Endodermal cell (in vitro differentiated cells): ENCODE data around the gene PTPRH. TPM values are rescaled to one million over a fixed set of nuclear protein-coding genes. Genes with fewer than 3 reads are reported as not detected.

Source experiments
- DNase-seq: peaks from one replicate; pipeline ENCODE4 v3.0.0-alpha.2; 2017
- H3K27ac ChIP-seq: 2 replicates; pipeline ENCODE4 v1.5.1; 2013; ENCODE audit warnings: mild to moderate bottlenecking, low read depth, low read length, moderate library complexity
- H3K27me3 ChIP-seq: 2 replicates; pipeline ENCODE4 v1.6.1; 2013; ENCODE audit warnings: mild to moderate bottlenecking, low read length, moderate library complexity; ENCODE audit not compliant: insufficient read depth, control insufficient read depth, poor library complexity, severe bottlenecking
- H3K36me3 ChIP-seq: 2 replicates; pipeline ENCODE4 v1.7.0; 2013; ENCODE audit warnings: mild to moderate bottlenecking, low read length, moderate library complexity; ENCODE audit not compliant: control insufficient read depth, insufficient read depth
- H3K4me1 ChIP-seq: one replicate; pipeline ENCODE4 v1.7.0; 2013; ENCODE audit warnings: low read length; ENCODE audit not compliant: control insufficient read depth, insufficient read depth
- H3K4me3 ChIP-seq: 2 replicates; pipeline ENCODE4 v1.5.1; 2013; ENCODE audit warnings: mild to moderate bottlenecking, low read length, moderate library complexity
- H3K9ac ChIP-seq: 2 replicates; pipeline ENCODE4 v1.6.1; 2013; ENCODE audit warnings: mild to moderate bottlenecking, low read length, moderate library complexity; ENCODE audit not compliant: poor library complexity, severe bottlenecking; ENCODE audit errors: extremely low read depth
- H3K9me3 ChIP-seq: 2 replicates; pipeline ENCODE4 v1.6.1; 2013; ENCODE audit warnings: mild to moderate bottlenecking, low read length, moderate library complexity; ENCODE audit not compliant: control insufficient read depth
- H3K27ac Mint-ChIP-seq: 2 replicates; pipeline ENCODE4 v1.8.0; 2020; ENCODE audit warnings: mixed read lengths
- H3K27me3 Mint-ChIP-seq: 2 replicates; pipeline ENCODE4 v1.8.0; 2021; ENCODE audit warnings: mild to moderate bottlenecking, mixed read lengths; ENCODE audit not compliant: insufficient read depth
- H3K36me3 Mint-ChIP-seq: 2 replicates; pipeline ENCODE4 v1.8.0; 2020; ENCODE audit warnings: low read depth, mixed read lengths
- H3K4me1 Mint-ChIP-seq: 2 replicates; pipeline ENCODE4 v1.8.0; 2020; ENCODE audit warnings: mixed read lengths
- H3K4me3 Mint-ChIP-seq: 2 replicates; pipeline ENCODE4 v1.8.0; 2020; ENCODE audit warnings: mild to moderate bottlenecking, moderate library complexity, mixed read lengths
- H3K9me3 Mint-ChIP-seq: 2 replicates; pipeline ENCODE4 v1.8.0; 2020; ENCODE audit warnings: mild to moderate bottlenecking, mixed read lengths
- WGBS, 2 experiments: methylation state at CpG; one replicate each; pipeline versions ENCODE4 v1.1.5 to v1.1.7; 2013; ENCODE audit warnings: missing lambda C conversion rate in 2 of 2, mixed read lengths in 1 of 2; ENCODE audit not compliant: insufficient coverage in 1 of 2, insufficient read length in 1 of 2; 5-methylcytosine and 5-hydroxymethylcytosine counted together
- total RNA-seq, 2 donors: library from RNA; stranded (reverse); fragmentation: NEBNext Ultra II Directional in 1 of 2; extraction: Animal tissue kit (Norgen Biotek cat#: 25700) in 1 of 2; gene quantifications; 2 replicates in 1 of 2; 3 replicates in 1 of 2; pipeline ENCODE4 v1.2.1, GENCODE V29; 2021
- TF ChIP-seq, protein P1 (sequence below): fragments of 200-600 bp; sonication (generic); conservative IDR thresholded peaks from 2 replicates; pipeline ENCODE4 v1.5.0; 2021; ENCODE audit warnings: antibody characterized with exemption, mild to moderate bottlenecking

PTPRH gene
- total RNA-seq, 2 donors from 2014 or later, result not detected

DNA sequence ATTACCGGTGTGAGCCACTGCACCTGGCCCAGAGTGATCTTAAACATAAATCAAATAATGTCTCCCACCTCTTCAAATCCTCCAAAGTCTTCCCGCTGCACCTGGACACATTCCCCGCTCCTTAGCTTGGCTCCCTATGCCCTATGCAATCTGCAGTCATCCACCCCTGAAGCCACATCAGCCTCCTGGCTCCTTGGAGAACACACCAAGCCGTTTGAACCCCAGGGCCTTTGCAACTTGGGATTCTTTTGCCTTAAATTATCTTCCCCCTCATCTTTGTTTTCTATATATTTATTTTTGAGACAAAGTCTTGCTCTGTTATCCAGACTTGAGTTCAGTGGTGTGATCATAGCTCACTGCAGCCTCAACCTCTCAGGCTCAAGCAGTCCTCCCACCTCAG, 40.2 kb downstream of the PTPRH start:
- H3K36me3 Mint-ChIP-seq, result no peaks in the 10 kb centered on the region
- 74 to 89% methylated on average over 4 of the region's 4 CpGs for WGBS, 2 experiments
- TF ChIP-seq, protein P1, sequence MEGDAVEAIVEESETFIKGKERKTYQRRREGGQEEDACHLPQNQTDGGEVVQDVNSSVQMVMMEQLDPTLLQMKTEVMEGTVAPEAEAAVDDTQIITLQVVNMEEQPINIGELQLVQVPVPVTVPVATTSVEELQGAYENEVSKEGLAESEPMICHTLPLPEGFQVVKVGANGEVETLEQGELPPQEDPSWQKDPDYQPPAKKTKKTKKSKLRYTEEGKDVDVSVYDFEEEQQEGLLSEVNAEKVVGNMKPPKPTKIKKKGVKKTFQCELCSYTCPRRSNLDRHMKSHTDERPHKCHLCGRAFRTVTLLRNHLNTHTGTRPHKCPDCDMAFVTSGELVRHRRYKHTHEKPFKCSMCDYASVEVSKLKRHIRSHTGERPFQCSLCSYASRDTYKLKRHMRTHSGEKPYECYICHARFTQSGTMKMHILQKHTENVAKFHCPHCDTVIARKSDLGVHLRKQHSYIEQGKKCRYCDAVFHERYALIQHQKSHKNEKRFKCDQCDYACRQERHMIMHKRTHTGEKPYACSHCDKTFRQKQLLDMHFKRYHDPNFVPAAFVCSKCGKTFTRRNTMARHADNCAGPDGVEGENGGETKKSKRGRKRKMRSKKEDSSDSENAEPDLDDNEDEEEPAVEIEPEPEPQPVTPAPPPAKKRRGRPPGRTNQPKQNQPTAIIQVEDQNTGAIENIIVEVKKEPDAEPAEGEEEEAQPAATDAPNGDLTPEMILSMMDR, result no peak
- no peaks in the 10 kb centered on the region for H3K9me3 ChIP-seq
- H3K36me3 ChIP-seq, result no peaks in the 10 kb centered on the region
- no peak overlapping the region for H3K27ac ChIP-seq
- H3K4me3 ChIP-seq, result no peak overlapping the region
- H3K27me3 Mint-ChIP-seq, result peaks cover 77% of the 10 kb centered on the region
- H3K4me1 Mint-ChIP-seq, result peaks cover 6% of the 10 kb centered on the region
- no peak overlapping the region for H3K9ac ChIP-seq
- no peaks in the 10 kb centered on the region for H3K4me1 ChIP-seq
- no peak overlapping the region for H3K27ac Mint-ChIP-seq
- DNase-seq, result no peak
- H3K9me3 Mint-ChIP-seq, result no peaks in the 10 kb centered on the region
- peaks cover 53% of the 10 kb centered on the region for H3K27me3 ChIP-seq
- H3K4me3 Mint-ChIP-seq, result no peak overlapping the region

DNA sequence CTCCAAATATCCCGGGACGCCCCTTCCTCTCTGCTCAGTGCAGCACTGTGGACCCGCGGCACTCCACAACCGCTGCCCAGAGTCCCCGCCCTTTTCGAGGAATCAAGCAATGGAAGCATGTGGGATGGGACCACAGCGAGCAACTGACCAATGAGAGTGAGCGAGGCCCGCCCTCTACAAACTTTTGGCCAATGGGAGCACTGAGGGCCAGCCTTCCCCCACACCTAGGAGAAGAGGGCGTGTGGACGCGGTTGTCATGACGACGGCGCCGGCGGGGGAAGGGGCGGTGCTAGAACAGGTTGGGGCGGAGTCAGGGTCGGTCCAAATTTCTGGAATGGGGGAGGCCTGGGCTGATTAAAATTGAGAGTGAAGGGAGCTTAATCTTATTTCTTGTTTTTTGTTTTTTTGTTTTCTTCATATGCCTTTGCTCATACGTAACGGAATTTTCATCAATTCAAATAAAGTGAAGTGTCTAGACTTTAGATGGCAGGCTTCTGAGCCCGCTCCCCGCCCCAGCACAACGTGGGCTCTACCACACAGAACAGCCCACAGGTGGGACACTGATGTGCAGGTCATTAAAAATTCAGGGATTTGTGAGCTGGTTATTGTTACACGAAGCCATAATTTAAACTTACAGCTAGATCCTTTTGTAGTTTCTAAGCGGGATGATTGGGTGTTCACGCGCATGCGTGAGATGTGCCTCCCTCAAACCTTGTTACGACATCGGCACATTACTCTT, 42.6 kb downstream of the PTPRH start, which contains the start of gene DNAAF3:
DNAAF3 (minus strand) TSS at position 84 of the 739 bp plus-strand sequence. CDS start 200 bp downstream, outside the sequence.
- Mint-ChIP-seq H3K36me3 (no peaks in the 10 kb centered on the region), H3K27me3 (peaks cover 73% of the 10 kb centered on the region), H3K27ac (peak within 1 kb of the TSS; percentile 97), H3K4me3 (peak within 1 kb of the TSS; percentile 67), H3K9me3 (no peaks in the 10 kb centered on the region), H3K4me1 (peaks cover 6% of the 10 kb centered on the region)
- Histone ChIP-seq H3K27me3 (peaks cover 30% of the 10 kb centered on the region), H3K36me3 (no peaks in the 10 kb centered on the region), H3K9ac (peak within 1 kb of the TSS; percentile 46), H3K4me1 (no peaks in the 10 kb centered on the region), H3K9me3 (no peaks in the 10 kb centered on the region), H3K4me3 (peak within 1 kb of the TSS; percentile 87), H3K27ac (peak within 1 kb of the TSS; percentile 72)
- DNase-seq, result peak; percentile 99
- TF ChIP-seq, protein P1, result no peak
- 4 to 7% methylated on average over 24 to 33 of the region's 33 CpGs for WGBS, 2 experiments

DNA sequence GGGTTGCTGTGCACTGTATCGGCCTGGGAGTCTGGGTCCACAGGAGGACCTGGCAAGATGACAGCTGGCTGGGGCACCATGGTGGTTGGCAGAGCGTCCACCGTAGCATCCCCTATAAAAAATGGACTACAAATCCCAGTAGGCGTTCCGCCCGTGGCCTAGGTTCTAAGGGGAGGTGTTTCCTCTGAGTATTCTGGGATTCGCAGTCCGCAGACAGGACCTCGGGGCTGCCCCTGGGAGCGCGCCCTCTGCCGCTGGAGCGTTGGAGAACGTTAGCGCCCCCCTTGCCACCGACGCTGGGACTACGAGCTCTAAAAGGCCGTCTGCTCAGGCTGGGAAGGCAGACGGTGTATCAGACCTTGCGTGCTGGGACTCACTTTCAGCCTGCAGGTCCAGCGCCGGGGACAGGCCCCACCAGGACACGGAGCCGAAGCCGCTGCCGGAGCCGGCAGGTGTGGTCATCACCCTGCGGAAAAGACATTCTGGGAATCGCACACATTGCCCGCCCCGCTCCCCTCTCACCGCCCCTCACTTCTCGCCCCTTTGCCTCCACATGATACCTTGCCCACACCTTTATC, 43.3 kb downstream of the PTPRH start:
- 2 to 6% methylated on average over 16 to 34 of the region's 34 CpGs for WGBS, 2 experiments

More for the DNA sequence above, 43.3 kb downstream of the PTPRH start:
- peak overlapping the region; percentile 87 for H3K4me3 ChIP-seq
- peaks cover 24% of the 10 kb centered on the region for H3K27me3 ChIP-seq
- H3K4me1 ChIP-seq, result no peaks in the 10 kb centered on the region
- peak overlapping the region; percentile 67 for H3K4me3 Mint-ChIP-seq
- peak overlapping the region; percentile 46 for H3K9ac ChIP-seq
- H3K36me3 ChIP-seq, result no peaks in the 10 kb centered on the region
- peak; percentile 95 for DNase-seq
- peak overlapping the region; percentile 97 for H3K27ac Mint-ChIP-seq
- H3K27ac ChIP-seq, result no peak overlapping the region
- H3K9me3 ChIP-seq, result no peaks in the 10 kb centered on the region
- no peaks in the 10 kb centered on the region for H3K9me3 Mint-ChIP-seq
- TF ChIP-seq, protein P1, result peak; percentile 90
- peaks cover 6% of the 10 kb centered on the region for H3K4me1 Mint-ChIP-seq
- no peaks in the 10 kb centered on the region for H3K36me3 Mint-ChIP-seq
- H3K27me3 Mint-ChIP-seq, result peaks cover 73% of the 10 kb centered on the region
